ENCODE data around the gene SFMBT1.

SFMBT1 gene

GRCh38 chr3:52973806-52974205 is 72.1 kb downstream of the SFMBT1 start:
- no peaks in the 10 kb centered on the region for H3K27me3 ChIP-seq (ENCODE audit: control insufficient read depth, low read length)
- no peaks in the 10 kb centered on the region for H3K9me2 ChIP-seq (replicated peaks; ENCODE audit: control insufficient read depth, low read length)
- no peaks in the 10 kb centered on the region for H3F3A ChIP-seq (ENCODE audit: control insufficient read depth, insufficient read depth)
- no peaks in the 10 kb centered on the region for H4K20me1 ChIP-seq (ENCODE audit: control insufficient read depth, insufficient read depth, low read depth, low read length)
- H3K4me2 ChIP-seq (ENCODE audit: low read length): no peak overlapping the region
- H3K4me1 ChIP-seq (ENCODE audit: control insufficient read depth, low read length): no peaks in the 10 kb centered on the region
- H3K9me3 ChIP-seq (ENCODE audit: control insufficient read depth, insufficient read depth, low read length): no peaks in the 10 kb centered on the region
- TF ChIP-seq EZH2phosphoT487 (IDR thresholded peaks at IDR 0.05; ENCODE audit: borderline replicate concordance, low read length): no peak
- TF ChIP-seq, protein P1, sequence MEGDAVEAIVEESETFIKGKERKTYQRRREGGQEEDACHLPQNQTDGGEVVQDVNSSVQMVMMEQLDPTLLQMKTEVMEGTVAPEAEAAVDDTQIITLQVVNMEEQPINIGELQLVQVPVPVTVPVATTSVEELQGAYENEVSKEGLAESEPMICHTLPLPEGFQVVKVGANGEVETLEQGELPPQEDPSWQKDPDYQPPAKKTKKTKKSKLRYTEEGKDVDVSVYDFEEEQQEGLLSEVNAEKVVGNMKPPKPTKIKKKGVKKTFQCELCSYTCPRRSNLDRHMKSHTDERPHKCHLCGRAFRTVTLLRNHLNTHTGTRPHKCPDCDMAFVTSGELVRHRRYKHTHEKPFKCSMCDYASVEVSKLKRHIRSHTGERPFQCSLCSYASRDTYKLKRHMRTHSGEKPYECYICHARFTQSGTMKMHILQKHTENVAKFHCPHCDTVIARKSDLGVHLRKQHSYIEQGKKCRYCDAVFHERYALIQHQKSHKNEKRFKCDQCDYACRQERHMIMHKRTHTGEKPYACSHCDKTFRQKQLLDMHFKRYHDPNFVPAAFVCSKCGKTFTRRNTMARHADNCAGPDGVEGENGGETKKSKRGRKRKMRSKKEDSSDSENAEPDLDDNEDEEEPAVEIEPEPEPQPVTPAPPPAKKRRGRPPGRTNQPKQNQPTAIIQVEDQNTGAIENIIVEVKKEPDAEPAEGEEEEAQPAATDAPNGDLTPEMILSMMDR (IDR thresholded peaks at IDR 0.05; ENCODE audit: low read depth, low read length, poor library complexity, severe bottlenecking): no peak
- H3K36me3 ChIP-seq (ENCODE audit: control insufficient read depth, low read length): no peaks in the 10 kb centered on the region
- H3K27ac ChIP-seq (ENCODE audit: low read depth, low read length): no peak overlapping the region
- no peak overlapping the region for H3K4me3 ChIP-seq (ENCODE audit: low read length)
- H3K79me2 ChIP-seq (ENCODE audit: control insufficient read depth, low read length): no peaks in the 10 kb centered on the region

DNA sequence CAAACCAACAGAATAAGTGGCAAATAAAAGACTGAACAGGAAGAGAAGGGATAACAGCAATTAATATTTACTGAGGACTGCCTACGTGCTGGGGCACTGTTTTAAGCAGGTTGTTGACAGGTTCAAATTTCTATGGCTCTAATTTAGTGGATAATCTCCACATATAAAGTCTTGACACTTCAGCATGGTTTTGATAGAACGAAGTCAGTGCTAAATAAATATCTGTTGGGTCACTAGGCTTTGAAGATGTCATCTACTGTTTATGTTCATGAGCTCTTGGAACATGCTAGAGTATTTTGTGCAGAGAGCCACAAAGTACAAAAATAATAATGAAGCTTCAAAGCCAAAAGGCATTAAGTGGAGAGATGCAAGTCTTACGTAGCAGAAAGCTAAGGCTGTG is 74.0 kb downstream of the SFMBT1 start:
- no peak for TF ChIP-seq EZH2phosphoT487 (IDR thresholded peaks at IDR 0.05; ENCODE audit: borderline replicate concordance, low read length)
- TF ChIP-seq, protein P1 (IDR thresholded peaks at IDR 0.05; ENCODE audit: low read depth, low read length, poor library complexity, severe bottlenecking): no peak
- no peaks in the 10 kb centered on the region for H4K20me1 ChIP-seq (ENCODE audit: control insufficient read depth, insufficient read depth, low read depth, low read length)
- no peaks in the 10 kb centered on the region for H3K9me3 ChIP-seq (ENCODE audit: control insufficient read depth, insufficient read depth, low read length)
- H3F3A ChIP-seq (ENCODE audit: control insufficient read depth, insufficient read depth): no peaks in the 10 kb centered on the region; the same call in 1 of the 2 replicates
- no peaks in the 10 kb centered on the region for H3K4me1 ChIP-seq (ENCODE audit: control insufficient read depth, low read length)
- H3K9me2 ChIP-seq (replicated peaks; ENCODE audit: control insufficient read depth, low read length): no peaks in the 10 kb centered on the region
- H3K27me3 ChIP-seq (ENCODE audit: control insufficient read depth, low read length): no peaks in the 10 kb centered on the region
- H3K4me2 ChIP-seq (ENCODE audit: low read length): no peak overlapping the region
- no peaks in the 10 kb centered on the region for H3K79me2 ChIP-seq (ENCODE audit: control insufficient read depth, low read length)
- H3K4me3 ChIP-seq (ENCODE audit: low read length): no peak overlapping the region
- H3K36me3 ChIP-seq (ENCODE audit: control insufficient read depth, low read length): no peaks in the 10 kb centered on the region
- no peak overlapping the region for H3K27ac ChIP-seq (ENCODE audit: low read depth, low read length)

GRCh38 chr3:52967398-52967797 is 78.5 kb downstream of the SFMBT1 start:
- Histone ChIP-seq H3K4me1 (ENCODE audit: control insufficient read depth, low read length) (no peaks in the 10 kb centered on the region), H3K4me2 (ENCODE audit: low read length) (no peak overlapping the region), H3K4me3 (ENCODE audit: low read length) (no peak overlapping the region), H3K9me2 (replicated peaks; ENCODE audit: control insufficient read depth, low read length) (no peaks in the 10 kb centered on the region), H3K27ac (ENCODE audit: low read depth, low read length) (no peak overlapping the region), H3K9me3 (ENCODE audit: control insufficient read depth, insufficient read depth, low read length) (no peaks in the 10 kb centered on the region), H4K20me1 (ENCODE audit: control insufficient read depth, insufficient read depth, low read depth, low read length) (no peaks in the 10 kb centered on the region), H3K27me3 (ENCODE audit: control insufficient read depth, low read length) (no peaks in the 10 kb centered on the region), H3K79me2 (ENCODE audit: control insufficient read depth, low read length) (no peaks in the 10 kb centered on the region), H3F3A (ENCODE audit: control insufficient read depth, insufficient read depth) (no peaks in the 10 kb centered on the region; the same call in 1 of the 2 replicates), H3K36me3 (ENCODE audit: control insufficient read depth, low read length) (no peaks in the 10 kb centered on the region)
- TF ChIP-seq, protein P1 (IDR thresholded peaks at IDR 0.05; ENCODE audit: low read depth, low read length, poor library complexity, severe bottlenecking): no peak
- no peak for TF ChIP-seq EZH2phosphoT487 (IDR thresholded peaks at IDR 0.05; ENCODE audit: borderline replicate concordance, low read length)
